Measurements from ENCODE around the gene EIF4G3. TPM values are rescaled to one million over a fixed set of nuclear protein-coding genes. Genes with fewer than 3 reads are reported as not detected.

The EIF4G3 gene
- total and polyA plus RNA-seq, 2 donors (not counting 3 experiments of a cell fraction or from before 2014, with no cell fraction given): 40.7 to 78.5 TPM

DNA sequence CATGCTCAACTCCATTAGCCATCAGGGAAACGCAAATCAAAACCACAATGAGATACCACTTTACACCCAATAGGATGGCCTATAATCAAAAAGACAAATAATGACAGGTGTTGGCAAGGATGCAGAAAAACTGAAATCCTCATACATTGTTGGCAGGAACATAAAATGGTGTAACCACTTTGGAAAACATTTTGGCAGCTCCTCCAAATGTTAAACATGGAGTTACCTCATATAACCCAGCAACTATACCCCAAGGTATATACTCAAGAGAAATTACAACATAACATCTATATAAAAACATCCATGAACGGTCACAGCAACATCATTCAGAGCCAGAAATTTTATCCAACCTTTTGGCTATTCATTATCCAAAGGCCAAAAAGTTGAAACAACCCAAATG, 11.6 kb downstream of the EIF4G3 start:
- ChIA-PET POLR2A (no interaction called here), CTCF (no interaction called here)
- dilution Hi-C loops (cut with MboI; ENCODE audit: extremely low pct_ligation_motif_present, low sequenced_read_pairs) (no loop called here), intact Hi-C loops (cut with micrococcal nuclease) (no loop called here)
- Histone ChIP-seq H3K4me3 (replicated peaks in 1 of 3; ENCODE audit: insufficient read depth in 1 of 3, low read depth in 1 of 3, low read length in 3 of 3) (no peak overlapping the region), H2AFZ (ENCODE audit: low read depth, low read length) (no peak overlapping the region), H3K36me3 (ENCODE audit: control insufficient read depth in 2 of 2, extremely low read depth in 1 of 2, insufficient read depth in 2 of 2, low read length in 2 of 2) (peaks cover 0 to 7% of the 10 kb centered on the region in 2 experiments), H4K20me1 (replicated peaks; ENCODE audit: control insufficient read depth, extremely low read depth, insufficient read depth, low read length) (peaks cover 4% of the 10 kb centered on the region), H3K27me3 (ENCODE audit: control insufficient read depth in 2 of 2, insufficient read depth in 2 of 2, low read length in 2 of 2) (no peaks in the 10 kb centered on the region), H3K9ac (replicated peaks; ENCODE audit: extremely low read depth, insufficient read depth, low read length) (no peak overlapping the region), H3K27ac (ENCODE audit: insufficient read depth, low read depth, low read length) (no peak overlapping the region), H3K4me2 (ENCODE audit: insufficient read depth, low read length) (no peak overlapping the region), H3K9me3 (replicated peaks; ENCODE audit: control insufficient read depth, insufficient read depth, low read length) (no peaks in the 10 kb centered on the region), H3K79me2 (ENCODE audit: control insufficient read depth, insufficient read depth, low read length) (peaks cover 85% of the 10 kb centered on the region), H3K4me1 (ENCODE audit: control insufficient read depth, extremely low read depth, insufficient read depth, low read length) (no peaks in the 10 kb centered on the region), H3K9me1 (replicated peaks; ENCODE audit: control insufficient read depth, extremely low read depth, insufficient read depth, low read length) (no peaks in the 10 kb centered on the region)
- no peak for TF ChIP-seq CTCF (IDR thresholded peaks at IDR 0.05; ENCODE audit: extremely low read depth in 1 of 2, insufficient read depth in 1 of 2, low read depth in 1 of 2, low read length in 2 of 2)
- TF ChIP-seq MAX (IDR thresholded peaks at IDR 0.05; ENCODE audit: insufficient read depth, insufficient read length): no peak
- TF ChIP-seq POLR2A (IDR thresholded peaks at IDR 0.05; ENCODE audit: low read depth, low read length): no peak
- no peak for TF ChIP-seq EZH2 (IDR thresholded peaks at IDR 0.05; ENCODE audit: borderline replicate concordance, low read depth, low read length, severe bottlenecking)
- TF ChIP-seq JUN (IDR thresholded peaks at IDR 0.05; ENCODE audit: borderline replicate concordance, insufficient read depth, insufficient read length, low read depth): no peak
- no peak for TF ChIP-seq FOS (IDR thresholded peaks at IDR 0.05; ENCODE audit: borderline replicate concordance, insufficient read depth, low read length)
- no peak for TF ChIP-seq MYC (IDR thresholded peaks at IDR 0.05; ENCODE audit: low read depth, low read length)
- no peak for TF ChIP-seq POLR2AphosphoS5 (IDR thresholded peaks at IDR 0.05; ENCODE audit: insufficient read depth, low read depth, low read length)
- no peak for TF ChIP-seq GATA2 (IDR thresholded peaks at IDR 0.05; ENCODE audit: insufficient read depth, insufficient read length, low read depth, low read length)
- no TSS peak for BruUV-seq (replicated peaks)
- FAIRE-seq (no peak), DNase-seq (ENCODE audit: low read depth, low spot score) (no peak)

All from endothelial cell of umbilical vein (primary cell).